Adrenal gland (tissue), 12 donors: ENCODE data around the gene AP1S1. TPM values are rescaled to one million over a fixed set of nuclear protein-coding genes. Genes with fewer than 3 reads are reported as not detected.

Experiments
- DNase-seq, 7 donors: peaks; one replicate each; pipeline ENCODE4 v3.0.0-alpha.2; 2019 to 2020
- H3K27ac ChIP-seq, 5 donors: fragments of 200-600 bp; sonication (generic) in 4 of 5; 1 replicate in 3 of 5; 2 replicates in 2 of 5; pipeline versions ENCODE4 v1.5.1 to v1.8.0; 2016 to 2020; ENCODE audit warnings: mild to moderate bottlenecking in 1 of 5
- H3K27me3 ChIP-seq: fragments of 200-600 bp; 2 replicates; pipeline ENCODE4 v1.8.0; 2021
- H3K36me3 ChIP-seq, 2 donors: fragments of 200-600 bp; replicated peaks in 1 of 2; 1 replicate in 1 of 2; 2 replicates in 1 of 2; pipeline versions ENCODE4 v1.5.1 to v1.8.0; 2018 to 2022
- H3K4me1 ChIP-seq, 2 donors: fragments of 200-600 bp; replicated peaks in 1 of 2; 1 replicate in 1 of 2; 2 replicates in 1 of 2; pipeline versions ENCODE4 v1.5.1 to v1.8.0; 2018 to 2021
- H3K4me3 ChIP-seq, 4 donors: fragments of 200-600 bp; sonication (generic) in 3 of 4; one replicate each; pipeline ENCODE4 v1.5.1; 2016 to 2018
- H3K9me3 ChIP-seq, 3 donors: fragments of 200-600 bp; sonication (generic) in 1 of 3; replicated peaks in 1 of 3; 1 replicate in 2 of 3; 2 replicates in 1 of 3; pipeline versions ENCODE4 v1.5.1 to v1.8.0; 2016 to 2021
- CTCF ChIP-seq, 6 experiments: fragments of 450-650 bp in 4 of 6; fragments of 200-600 bp in 2 of 6; sonication (generic) in 1 of 6; IDR thresholded peaks; 1 replicate in 5 of 6; 2 replicates in 1 of 6; pipeline versions ENCODE4 v1.5.1 to v1.8.0; 2016 to 2021; ENCODE audit warnings: antibody characterized with exemption in 6 of 6, mild to moderate bottlenecking in 2 of 6, moderate library complexity in 1 of 6
- POLR2A ChIP-seq, 2 donors: fragments of 450-650 bp; IDR thresholded peaks; one replicate each; pipeline ENCODE4 v1.6.1; 2017; ENCODE audit warnings: antibody characterized with exemption in 2 of 2, mild to moderate bottlenecking in 2 of 2, moderate library complexity in 1 of 2
- WGBS, 4 donors: extraction: QIAGEN DNeasy Blood & Tissue Kit in 2 of 4; methylation state at CpG; one replicate each; pipeline versions ENCODE4 v1.1.5 to v1.1.7; 2013 to 2017; 5-methylcytosine and 5-hydroxymethylcytosine counted together
- intact Hi-C, 2 donors: fragments of 100-400 bp; cut with DNase I; formaldehyde crosslinking; loops; one replicate each; pipeline versions ENCODE4 v1.14.1 to v1.15.0; 2022 to 2023
- polyA plus RNA-seq, 3 donors: library from polyadenylated mRNA; stranded (reverse); fragments of 200-250 nt in 2 of 3; fragments of 350-450 nt in 1 of 3; fragmentation: Illumina TruSeq in 1 of 3; extraction: RNeasy Lipid Tissue Mini Kit (QIAGEN cat#74804) in 1 of 3; gene quantifications; one replicate each; pipeline ENCODE4 v1.2.3, GENCODE V29; 2013 to 2014
- total RNA-seq, 9 donors: library from RNA; depleted of rRNA in 4 of 9; stranded (reverse); fragments of >200 nt in 4 of 9; fragments of 120-200 nt in 1 of 9; fragmentation: NEBNext Ultra II Directional in 1 of 9; extraction: Animal tissue kit (Norgen Biotek cat#: 25700) in 1 of 9; gene quantifications; one replicate each; pipeline versions ENCODE4 v1.1.0 to v1.2.4, GENCODE V29; 2013 to 2023
- donor health status: healthy with polysubstance abuse.
- donor health status: Bipolar disorder and iron deficiency.
- donor health status: DM: yes; HTN: yes; CAD: no.
- donor health status: DM: no; HTN: no; CAD: no.
- donor health status: DM: no; HTN: no; CAD: no.
- donor health status: DM: yes; HTN: yes; CAD: no.

AP1S1 gene
- total and polyA plus RNA-seq, 12 donors = 20.4 to 190 (median 39.0) TPM

- Histone ChIP-seq H3K9me3 (no peaks in the 10 kb centered on the region), H3K27me3 (peaks cover 84% of the 10 kb centered on the region), H3K36me3 (no peaks in the 10 kb centered on the region), H3K27ac (no peak overlapping the region), H3K4me3 (no peak overlapping the region), H3K4me1 (peaks cover 12 to 22% of the 10 kb centered on the region in 2 donors)
- no peak for DNase-seq
- intact Hi-C loops = no loop called here
- WGBS, 4 donors = 0 to 3% (median 2%) methylated on average over 4 to 79 of the region's 79 CpGs
- TF ChIP-seq CTCF (IDR thresholded peaks at IDR 0.05) (no peak), POLR2A (IDR thresholded peaks at IDR 0.05) (no peak)
Observed at GRCh38 chr7:101172005-101172853, 18.0 kb downstream of the AP1S1 start.

GRCh38 chr7:101172854-101173751 is 18.8 kb downstream of the AP1S1 start:
- TF ChIP-seq CTCF (IDR thresholded peaks at IDR 0.05) = no peak
- TF ChIP-seq POLR2A (IDR thresholded peaks at IDR 0.05) = no peak
- Histone ChIP-seq H3K9me3 (no peaks in the 10 kb centered on the region), H3K27ac (no peak overlapping the region), H3K27me3 (peaks cover 92% of the 10 kb centered on the region), H3K4me3 (no peak overlapping the region), H3K4me1 (peaks cover 12 to 22% of the 10 kb centered on the region in 2 donors), H3K36me3 (no peaks in the 10 kb centered on the region)
- WGBS, 4 donors = 2 to 4% (median 2%) methylated on average over 13 to 53 of the region's 53 CpGs
- intact Hi-C loops = no loop called here
- DNase-seq = peak; percentile 79 to 91 (median 87)

- H3K9me3 ChIP-seq = no peaks in the 10 kb centered on the region
- intact Hi-C loops = no loop called here
- peaks cover 91% of the 10 kb centered on the region for H3K27me3 ChIP-seq
- no peak overlapping the region for H3K4me3 ChIP-seq
- 3 to 9% (median 7%) methylated on average over 16 of the region's 16 CpGs for WGBS, 4 donors
- no peaks in the 10 kb centered on the region for H3K36me3 ChIP-seq
- peak in 2 of 7 donors; percentile 24 to 44 for DNase-seq
- H3K4me1 ChIP-seq = peaks cover 12 to 22% of the 10 kb centered on the region in 2 donors
- no peak overlapping the region for H3K27ac ChIP-seq
- no peak for TF ChIP-seq POLR2A (IDR thresholded peaks at IDR 0.05)
- TF ChIP-seq CTCF (IDR thresholded peaks at IDR 0.05) = no peak
Observed at GRCh38 chr7:101173752-101174244, 19.5 kb downstream of the AP1S1 start.

- peaks cover 91% of the 10 kb centered on the region for H3K27me3 ChIP-seq
- H3K27ac ChIP-seq = no peak overlapping the region
- H3K4me1 ChIP-seq = peaks cover 12 to 22% of the 10 kb centered on the region in 2 donors
- no peaks in the 10 kb centered on the region for H3K9me3 ChIP-seq
- intact Hi-C loops = no loop called here
- DNase-seq = no peak
- H3K36me3 ChIP-seq = no peaks in the 10 kb centered on the region
- TF ChIP-seq CTCF (IDR thresholded peaks at IDR 0.05) (no peak), POLR2A (IDR thresholded peaks at IDR 0.05) (no peak)
- no peak overlapping the region for H3K4me3 ChIP-seq
- WGBS, 4 donors = 9 to 23% (median 14%) methylated on average over 4 to 28 of the region's 28 CpGs
Observed at GRCh38 chr7:101174322-101174854, 20.1 kb downstream of the AP1S1 start.
